Ammon's horn (tissue), 1 donor: Measurements from ENCODE around the gene RPL38.

Experiments
- DNase-seq: peaks from one replicate; pipeline ENCODE4 v3.0.0-alpha.2; 2016; ENCODE audit warnings: low spot score

RPL38 gene

GRCh38 chr17:74203439-74204240, at the start of gene RPL38:
TSS of gene RPL38 (plus strand) at chr17:74203678. CDS start at chr17:74203956, 278 bp downstream.
- DNase-seq = peak; percentile 97

GRCh38 chr17:74153821-74154430, 49.6 kb upstream of the RPL38 start:
- DNase-seq = no peak

- no peak for DNase-seq
Observed at GRCh38 chr17:74156878-74157277, 46.6 kb upstream of the RPL38 start.

GRCh38 chr17:74157366-74157765, 46.1 kb upstream of the RPL38 start:
- no peak for DNase-seq

GRCh38 chr17:74158761-74159160, 44.7 kb upstream of the RPL38 start:
- no peak for DNase-seq

- DNase-seq = no peak
Observed at GRCh38 chr17:74159226-74159840, 44.1 kb upstream of the RPL38 start.

GRCh38 chr17:74160656-74161502, 42.6 kb upstream of the RPL38 start:
- DNase-seq = no peak

- DNase-seq = no peak
Observed at GRCh38 chr17:74161503-74161875, 42.0 kb upstream of the RPL38 start.

GRCh38 chr17:74163271-74163821, 40.1 kb upstream of the RPL38 start:
- peak; percentile 30 for DNase-seq

GRCh38 chr17:74163836-74164235, 39.6 kb upstream of the RPL38 start:
- DNase-seq = no peak

- DNase-seq = no peak
Observed at GRCh38 chr17:74164446-74165045, 38.9 kb upstream of the RPL38 start.

- DNase-seq = peak; percentile 41
Observed at GRCh38 chr17:74165797-74166365, 37.6 kb upstream of the RPL38 start.

- DNase-seq = no peak
Observed at GRCh38 chr17:74170924-74171323, 32.6 kb upstream of the RPL38 start.

GRCh38 chr17:74172700-74173099, 30.8 kb upstream of the RPL38 start:
- no peak for DNase-seq

GRCh38 chr17:74176546-74177001, 26.9 kb upstream of the RPL38 start:
- DNase-seq = peak; percentile 79

- DNase-seq = no peak
Observed at GRCh38 chr17:74177018-74177450, 26.4 kb upstream of the RPL38 start.

- DNase-seq = no peak
Observed at GRCh38 chr17:74179576-74179975, 23.9 kb upstream of the RPL38 start.

GRCh38 chr17:74180336-74180735, 23.1 kb upstream of the RPL38 start:
- no peak for DNase-seq

GRCh38 chr17:74181341-74181740, 22.1 kb upstream of the RPL38 start:
- DNase-seq = no peak

GRCh38 chr17:74182041-74182723, 21.3 kb upstream of the RPL38 start:
- no peak for DNase-seq
